A549 (cell line): ENCODE data around the gene RAB11B. TPM values are rescaled to one million over a fixed set of nuclear protein-coding genes. Genes with fewer than 3 reads are reported as not detected.

ENCODE experiments used
- ATAC-seq, 2 experiments: fragments of 200-7000 bp in 1 of 2; fragments of >200 bp in 1 of 2; cut with Nextera tagmentation in 1 of 2; cut with Tn5 transposase in 1 of 2; 3 replicates each; pipeline versions ENCODE4 v1.8.0 to v1.9.1; 2018 to 2020; ENCODE audit warnings: mild to moderate bottlenecking in 1 of 2, moderate library complexity in 1 of 2
- CTCF ChIA-PET: fragments of 300-600 bp; sonication (Branson Sonifier 250); formaldehyde crosslinking; extraction: SDS; loops from one replicate; lab custom pipeline; 2021; ENCODE audit warnings: antibody characterized with exemption, inconsistent platforms; lab: Yijun Ruan, JAX
- POLR2A ChIA-PET: fragments of 350-600 bp; formaldehyde crosslinking; extraction: SDS; loops from one replicate; lab custom pipeline; 2021; ENCODE audit warnings: antibody characterized with exemption, inconsistent platforms; lab: Yijun Ruan, JAX
- DNase-seq, 2 experiments: peaks; one replicate each; pipeline versions ENCODE4 v3.0.0 to v3.0.0-alpha.2; 2011 to 2016; ENCODE audit warnings: low read depth in 1 of 2, low spot score in 1 of 2
- FAIRE-seq: peaks from 2 replicates; lab custom pipeline; 2011; peaks lifted over from hg19 to GRCh38; lab: Jason Lieb, UNC
- H3K27ac ChIP-seq, 2 experiments: fragments of >200 bp; sonication (Bioruptor Twin); formaldehyde crosslinking; 3 replicates each; pipeline ENCODE4 v1.5.1; 2016 to 2017
- H3K4me1 ChIP-seq: fragments of >200 bp; sonication (Bioruptor Twin); formaldehyde crosslinking; 3 replicates; pipeline ENCODE4 v1.6.1; 2016
- H3K4me2 ChIP-seq: fragments of >200 bp; sonication (Bioruptor Twin); formaldehyde crosslinking; 3 replicates; pipeline ENCODE4 v1.6.1; 2016
- H3K4me3 ChIP-seq: fragments of >200 bp; sonication (Bioruptor Twin); formaldehyde crosslinking; 3 replicates; pipeline ENCODE4 v1.5.1; 2016
- H3K9me3 ChIP-seq: fragments of >200 bp; sonication (Bioruptor Twin); formaldehyde crosslinking; 3 replicates; pipeline ENCODE4 v1.6.1; 2016
- ATOH8 ChIP-seq: fragments of 250-450 bp; sonication (Bioruptor Pico); IDR thresholded peaks from 2 replicates; pipeline ENCODE4 v1.5.0; 2020; ENCODE audit warnings: low read depth, mild to moderate bottlenecking, moderate library complexity
- BCL3 ChIP-seq: fragments of >200 bp; sonication (Bioruptor Twin); formaldehyde crosslinking; IDR thresholded peaks from 3 replicates; pipeline ENCODE4 v1.6.1; 2016
- BHLHE40 ChIP-seq: IDR thresholded peaks from 2 replicates; pipeline ENCODE4 v1.6.1; 2012; ENCODE audit warnings: low read depth, low read length, inconsistent platforms
- CBX8 ChIP-seq: fragments of 200-600 bp; sonication (generic); IDR thresholded peaks from 2 replicates; pipeline ENCODE4 v1.6.1; 2016
- CEBPB ChIP-seq, 2 experiments: fragments of >200 bp in 1 of 2; sonication (Bioruptor Twin) in 1 of 2; formaldehyde crosslinking in 1 of 2; IDR thresholded peaks; 2 replicates each; pipeline ENCODE4 v1.6.1; 2012 to 2016
- CHD4 ChIP-seq: fragments of 200-600 bp; sonication (generic); IDR thresholded peaks from 2 replicates; pipeline ENCODE4 v1.6.1; 2016; ENCODE audit warnings: antibody characterized with exemption, mild to moderate bottlenecking, borderline replicate concordance
- E2F6 ChIP-seq: IDR thresholded peaks from 2 replicates; pipeline ENCODE4 v1.6.1; 2012; ENCODE audit warnings: low read depth, borderline replicate concordance
- EHF ChIP-seq: fragments of 250-450 bp; sonication (Bioruptor Pico); IDR thresholded peaks from 2 replicates; pipeline ENCODE4 v1.5.0; 2020; ENCODE audit warnings: mild to moderate bottlenecking
- EHMT2 ChIP-seq: fragments of 200-600 bp; sonication (generic); IDR thresholded peaks from 2 replicates; pipeline ENCODE4 v1.6.1; 2016; ENCODE audit warnings: antibody characterized with exemption, low read depth, mild to moderate bottlenecking, moderate library complexity
- GATA3 ChIP-seq: IDR thresholded peaks from 2 replicates; pipeline ENCODE4 v1.6.1; 2012; ENCODE audit warnings: borderline replicate concordance
- HDAC2 ChIP-seq: fragments of 200-600 bp; sonication (generic); IDR thresholded peaks from 2 replicates; pipeline ENCODE4 v1.6.1; 2016
- HES2 ChIP-seq: fragments of >200 bp; sonication (Bioruptor Twin); formaldehyde crosslinking; IDR thresholded peaks from 2 replicates; pipeline ENCODE4 v1.6.1; 2016
- HOXB5 ChIP-seq: fragments of 250-450 bp; sonication (Bioruptor Pico); IDR thresholded peaks from 2 replicates; pipeline ENCODE4 v1.5.0; 2020; ENCODE audit warnings: mild to moderate bottlenecking, moderate library complexity
- JUN ChIP-seq, 2 experiments: fragments of >200 bp; sonication (Bioruptor Twin); formaldehyde crosslinking; IDR thresholded peaks; 2 replicates in 1 of 2; 3 replicates in 1 of 2; pipeline ENCODE4 v1.6.1; 2016 to 2017
- JUNB ChIP-seq: fragments of >200 bp; sonication (Bioruptor Twin); formaldehyde crosslinking; IDR thresholded peaks from 2 replicates; pipeline ENCODE4 v1.6.1; 2016
- KDM5A ChIP-seq: fragments of 200-600 bp; sonication (generic); IDR thresholded peaks from 2 replicates; pipeline ENCODE4 v1.6.1; 2016; ENCODE audit warnings: antibody characterized with exemption, mild to moderate bottlenecking
- MAX ChIP-seq: IDR thresholded peaks from 2 replicates; pipeline ENCODE4 v1.6.1; 2012
- MAZ ChIP-seq: fragments of 150-350 bp; IDR thresholded peaks from 2 replicates; pipeline ENCODE4 v1.6.1; 2014; ENCODE audit warnings: antibody characterized with exemption, low read depth, low read length, borderline replicate concordance
- NFE2L2 ChIP-seq: fragments of 150-350 bp; conservative IDR thresholded peaks from 2 replicates; pipeline ENCODE4 v1.6.1; 2014; ENCODE audit warnings: low read length
- NR3C1 ChIP-seq: fragments of >200 bp; sonication (Bioruptor Twin); formaldehyde crosslinking; IDR thresholded peaks from 3 replicates; pipeline ENCODE4 v1.6.1; 2017
- PBX3 ChIP-seq: IDR thresholded peaks from 2 replicates; pipeline ENCODE4 v1.6.1; 2012
- RAD21 ChIP-seq, 2 experiments: fragments of >200 bp in 1 of 2; sonication (Bioruptor Twin) in 1 of 2; formaldehyde crosslinking in 1 of 2; IDR thresholded peaks in 1 of 2; conservative IDR thresholded peaks in 1 of 2; 2 replicates in 1 of 2; 3 replicates in 1 of 2; pipeline ENCODE4 v1.6.1; 2012 to 2018; ENCODE audit warnings: inconsistent platforms in 1 of 2
- RARB ChIP-seq: fragments of 250-450 bp; sonication (Bioruptor Pico); IDR thresholded peaks from 2 replicates; pipeline ENCODE4 v1.8.0; 2021; ENCODE audit warnings: mild to moderate bottlenecking, moderate library complexity
- RFX5 ChIP-seq: fragments of 450-650 bp; IDR thresholded peaks from 2 replicates; pipeline ENCODE4 v1.7.1; 2014; ENCODE audit warnings: antibody characterized with exemption, mild to moderate bottlenecking, moderate library complexity
- RNF2 ChIP-seq: fragments of 200-600 bp; sonication (generic); IDR thresholded peaks from 2 replicates; pipeline ENCODE4 v1.6.1; 2016; ENCODE audit warnings: low read depth, mild to moderate bottlenecking, antibody characterized with exemption, moderate library complexity, borderline replicate concordance
- SREBF2 ChIP-seq: fragments of 450-650 bp; IDR thresholded peaks from 2 replicates; pipeline ENCODE4 v1.6.1; 2014; ENCODE audit warnings: mild to moderate bottlenecking, moderate library complexity
- TFCP2L1 ChIP-seq: fragments of 250-450 bp; sonication (Bioruptor Pico); IDR thresholded peaks from 2 replicates; pipeline ENCODE4 v1.5.0; 2021; ENCODE audit warnings: mild to moderate bottlenecking
- ZFP36 ChIP-seq: fragments of 450-650 bp; IDR thresholded peaks from 2 replicates; pipeline ENCODE4 v1.6.1; 2014; ENCODE audit warnings: borderline replicate concordance; ENCODE audit not compliant: partially characterized antibody
- ZNF302 ChIP-seq: fragments of 250-450 bp; sonication (Bioruptor Pico); IDR thresholded peaks from 2 replicates; pipeline ENCODE4 v1.9.0; 2021; ENCODE audit warnings: inconsistent platforms, mild to moderate bottlenecking, moderate library complexity
- ZSCAN20 ChIP-seq: fragments of 250-450 bp; sonication (Bioruptor Pico); IDR thresholded peaks from 2 replicates; pipeline ENCODE4 v1.8.0; 2022; ENCODE audit warnings: mild to moderate bottlenecking, moderate library complexity
- WGBS: methylation state at CpG from one replicate; pipeline ENCODE4 v1.1.6; 2017; ENCODE audit errors: missing lambda C conversion rate; 5-methylcytosine and 5-hydroxymethylcytosine counted together
- polyA plus RNA-seq, 4 experiments: library from polyadenylated mRNA; depleted of rRNA in 3 of 4; stranded (reverse); fragments of >200 nt; fragmentation: RNase III in 1 of 4; extraction: RNeasy Plus Mini Kit Qiagen cat#74134 plus additional on column Dnase treatment in 1 of 4; gene quantifications; 2 replicates in 3 of 4; 3 replicates in 1 of 4; pipeline ENCODE4 v1.2.3, GENCODE V29; 2011 to 2017

Gene RAB11B
- polyA plus RNA-seq, 2 of the 4 experiments (the other 2 are of a cell fraction) = 22.3 to 93.7 TPM

GRCh38 chr19:8412783-8413628, 22.8 kb downstream of the RAB11B start, which contains the start of gene MARCHF2 (continued):
- TF ChIP-seq MAX = no peak
- no peak for TF ChIP-seq ZNF302 (CRISPR knock-in tag)
- peak; percentile 79; the same call in 1 of the 2 replicates for TF ChIP-seq PBX3
- TF ChIP-seq NFE2L2 = no peak
- TF ChIP-seq MAZ = no peak

GRCh38 chr19:8413629-8413995, 23.5 kb downstream of the RAB11B start:
- Histone ChIP-seq H3K4me2 (peak overlapping the region; percentile 96), H3K27ac (peak overlapping the region; percentile 89 to 91), H3K4me3 (peak overlapping the region; percentile 92), H3K9me3 (no peaks in the 10 kb centered on the region), H3K4me1 (peaks cover 4% of the 10 kb centered on the region; the same call in 1 of the 3 replicates)
- ChIA-PET CTCF (interaction anchor here (0.8 to 3.2 kb wide), 12 partner anchors 10 to 93 kb away, joined by 3 to 19 read pairs (median 6); no protein-coding TSS in a partner anchor), POLR2A (interaction anchor here (0.8 to 2.7 kb wide), 7 partner anchors 10 to 100 kb away, joined by 3 to 35 read pairs (median 5); partner anchors contain the start of genes HNRNPM, RAB11B and ZNF414)
- TF ChIP-seq RNF2 = no peak
- TF ChIP-seq ZNF302 (CRISPR knock-in tag) = no peak
- TF ChIP-seq MAZ = no peak
- no peak for TF ChIP-seq JUNB
- TF ChIP-seq GATA3 = no peak
- no peak for TF ChIP-seq EHF (CRISPR knock-in tag)
- TF ChIP-seq EHMT2 = no peak
- TF ChIP-seq KDM5A = no peak
- no peak for TF ChIP-seq HES2
- no peak; the same call in 1 of the 2 replicates for TF ChIP-seq CHD4
- no peak for TF ChIP-seq E2F6
- no peak for TF ChIP-seq NFE2L2
- TF ChIP-seq ATOH8 (CRISPR knock-in tag) = no peak
- no peak for TF ChIP-seq NR3C1
- TF ChIP-seq JUN (IDR thresholded peaks at IDR 0.05) = no peak
- TF ChIP-seq CEBPB (IDR thresholded peaks at IDR 0.05) = no peak
- no peak for TF ChIP-seq RARB (CRISPR knock-in tag)
- TF ChIP-seq ZSCAN20 (CRISPR knock-in tag) = no peak
- TF ChIP-seq RFX5 = no peak
- WGBS = 33% methylated on average over 3 of the region's 3 CpGs
- FAIRE-seq = no peak
- DNase-seq = no peak
- ATAC-seq = peak in 1 of 2 experiments; percentile 45; a peak in 2 of 6 replicates

GRCh38 chr19:8416796-8417195, 26.6 kb downstream of the RAB11B start:
- H3K9me3 ChIP-seq = no peaks in the 10 kb centered on the region
- no peak overlapping the region for H3K27ac ChIP-seq
- 97% methylated on average over 4 of the region's 4 CpGs for WGBS
- no peak overlapping the region for H3K4me3 ChIP-seq
- CTCF ChIA-PET = interaction anchor here (0.6 kb wide), 1 partner anchor 27 kb away, joined by 3 read pairs; no protein-coding TSS in a partner anchor
- DNase-seq = no peak
- no peak for ATAC-seq
- TF ChIP-seq TFCP2L1 (CRISPR knock-in tag) (no peak), ZFP36 (no peak), HOXB5 (CRISPR knock-in tag) (no peak), EHF (CRISPR knock-in tag) (no peak), BCL3 (no peak), PBX3 (no peak), SREBF2 (no peak), RFX5 (no peak), RAD21 (conservative IDR thresholded peaks at IDR 0.05 in 1 of 2, IDR thresholded peaks at IDR 0.05 in 1 of 2) (no peak), BHLHE40 (no peak), HDAC2 (no peak), CBX8 (no peak)
- H3K4me1 ChIP-seq = peaks cover 3% of the 10 kb centered on the region; the same call in 1 of the 3 replicates
- H3K4me2 ChIP-seq = no peak overlapping the region
- no peak for FAIRE-seq
- POLR2A ChIA-PET = interaction anchor here (0.6 kb wide), 1 partner anchor 13 kb away, joined by 10 read pairs; no protein-coding TSS in a partner anchor
